Heart left ventricle (tissue), 16 donors: ENCODE data around the gene CHRNE. TPM values are rescaled to one million over a fixed set of nuclear protein-coding genes. Genes with fewer than 3 reads are reported as not detected.

Source experiments
- ATAC-seq, 4 donors: fragments of 200-7000 bp; cut with Tn5 transposase; one replicate each; pipeline ENCODE4 v1.9.1; 2020 to 2022; ENCODE audit warnings: moderate library complexity in 4 of 4, mild to moderate bottlenecking in 3 of 4, moderate number of reproducible peaks in 1 of 4
- DNase-seq, 5 donors: peaks; one replicate each; pipeline ENCODE4 v3.0.0-alpha.2; 2020
- H3K27ac ChIP-seq, 12 donors: fragments of 200-600 bp; sonication (generic) in 4 of 12; one replicate each; pipeline versions ENCODE4 v1.5.0 to v1.8.0; 2016 to 2022; ENCODE audit warnings: mild to moderate bottlenecking in 2 of 12
- H3K27me3 ChIP-seq, 9 donors: fragments of 200-600 bp; sonication (generic) in 2 of 9; one replicate each; pipeline versions ENCODE4 v1.5.1 to v1.8.0; 2016 to 2022; ENCODE audit warnings: mild to moderate bottlenecking in 3 of 9
- H3K36me3 ChIP-seq, 9 donors: fragments of 200-600 bp; sonication (generic) in 2 of 9; one replicate each; pipeline versions ENCODE4 v1.5.0 to v1.8.0; 2018 to 2022; ENCODE audit warnings: mild to moderate bottlenecking in 2 of 9
- H3K4me1 ChIP-seq, 12 donors: fragments of 200-600 bp; sonication (generic) in 4 of 12; one replicate each; pipeline versions ENCODE4 v1.5.0 to v1.8.0; 2016 to 2022; ENCODE audit warnings: mild to moderate bottlenecking in 3 of 12
- H3K4me3 ChIP-seq, 12 donors: fragments of 200-600 bp; sonication (generic) in 4 of 12; one replicate each; pipeline versions ENCODE4 v1.5.0 to v1.8.0; 2017 to 2022; ENCODE audit warnings: mild to moderate bottlenecking in 9 of 12, moderate library complexity in 4 of 12
- H3K9me3 ChIP-seq, 12 donors: fragments of 200-600 bp; sonication (generic) in 4 of 12; one replicate each; pipeline versions ENCODE4 v1.5.0 to v1.8.0; 2016 to 2022; ENCODE audit warnings: mild to moderate bottlenecking in 1 of 12
- POLR2A ChIP-seq, 2 donors: fragments of 450-650 bp; IDR thresholded peaks; one replicate each; pipeline ENCODE4 v1.6.1; 2017; ENCODE audit warnings: antibody characterized with exemption in 2 of 2, mild to moderate bottlenecking in 2 of 2, moderate library complexity in 2 of 2
- whole genome bisulfite sequencing, 4 donors: extraction: QIAGEN DNeasy Blood & Tissue Kit in 2 of 4; methylation state at CpG; one replicate each; pipeline versions ENCODE4 v1.1.5 to v1.1.7; 2013 to 2018; 5-methylcytosine and 5-hydroxymethylcytosine counted together
- intact Hi-C, 10 donors: fragments of 100-400 bp; cut with DNase I; formaldehyde crosslinking; loops; one replicate each; pipeline versions ENCODE4 v1.11.1 to v1.14.2; 2022
- polyA plus RNA-seq, 2 donors: library from polyadenylated mRNA; stranded (reverse); fragments of 200-250 nt; gene quantifications; one replicate each; pipeline ENCODE4 v1.2.3, GENCODE V29; 2013
- total RNA-seq, 9 donors: library from RNA; depleted of rRNA in 2 of 9; stranded (reverse); fragments of >200 nt in 2 of 9; fragmentation: NEBNext Ultra II Directional in 3 of 9; extraction: Animal tissue kit (Norgen Biotek cat#: 25700) in 3 of 9; gene quantifications; one replicate each; pipeline versions ENCODE4 v1.1.0 to v1.2.4, GENCODE V29; 2016 to 2023
- TF ChIP-seq, protein P1 (sequence below), 12 donors: fragments of 200-600 bp; sonication (generic) in 4 of 12; IDR thresholded peaks; one replicate each; pipeline versions ENCODE4 v1.5.0 to v1.8.0; 2018 to 2022; ENCODE audit warnings: antibody characterized with exemption in 12 of 12, mild to moderate bottlenecking in 5 of 12
- donor health status: ischemic (EF 13 %, LVEDD 7.1; RV severe dilation, severe dysfunction).
- donor health status: healthy with polysubstance abuse.
- donor health status: DM: no; HTN: yes; CAD: no.
- donor health status: DM: no; HTN: no; CAD: no.
- donor health status: ischemic (EF 25% LVEDD 6.9; RV normal size, moderate dysfunction).
- donor health status: ischemic (EF 25% LVEDD 5.7; RV mildly dilated, moderate dysfunction).
- donor health status: healthy.
- donor health status: DM: yes; HTN: yes; CAD: no.
- donor health status: ischemic (EF 35%, LVEDD 5.7; RV mildly dilated, moderate dysfunction).
- donor health status: nonischemic (EF 11% LVEDD 7.7; RV severe dilation, severe dysfunction).
- donor health status: DM: yes; HTN: yes; CAD: no.
- donor health status: PGD.
- donor health status: ischemic (EF 29% LVEDD 5.4; RV normal size, mild dysfunction).
- donor health status: nonischemic (EF 23%, LVEDD 6.1; RV moderate dilation, normal function).

CHRNE gene
- total and polyA plus RNA-seq, 11 donors = 0.23 to 1.4 (median 0.48) TPM

DNA sequence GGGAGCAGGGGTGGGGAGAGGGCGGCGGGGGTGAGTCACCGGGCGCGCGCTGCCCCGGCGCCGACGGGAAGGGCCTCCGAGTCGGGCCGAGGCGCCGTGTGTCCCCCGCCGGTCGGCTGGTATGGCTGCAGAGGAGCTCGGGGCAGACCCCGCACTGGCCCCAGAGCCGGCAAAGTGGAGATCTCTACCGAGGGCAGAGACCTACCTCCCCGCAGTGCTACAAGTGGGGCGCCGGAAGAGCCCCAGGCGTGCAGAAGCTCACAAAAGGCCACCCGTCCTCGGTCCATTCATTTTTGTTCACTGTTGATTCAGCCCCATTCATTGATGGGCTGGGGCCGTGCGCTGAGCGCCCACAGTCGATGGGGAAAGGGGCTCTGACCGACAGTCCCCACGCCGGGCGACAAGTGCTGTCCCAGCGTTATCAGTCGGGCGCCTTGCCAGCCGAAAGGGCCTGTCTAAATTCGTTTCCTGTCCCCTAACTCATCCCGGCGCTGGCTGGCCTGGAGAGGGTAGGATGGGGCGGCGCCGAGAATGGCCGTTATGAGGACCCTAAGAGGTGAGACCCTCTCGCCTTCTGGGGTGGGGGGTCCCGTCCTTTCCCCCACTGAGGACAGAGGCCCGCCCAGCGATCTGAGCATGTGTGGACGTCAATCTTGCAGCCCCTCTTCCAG, 47.3 kb upstream of the CHRNE start:
- intact Hi-C loops = loop anchor here in 3 of 10 donors (1.0 to 2.0 kb wide), 3 partner anchors 17 to 19 kb away; partner anchors contain the start of gene SPAG7 (in 2 of the 3)
- peak in 3 of 4 donors; percentile 10 to 52 (median 36) for ATAC-seq
- peaks cover 0 to 21% (median 16%) of the 10 kb centered on the region in 9 donors for H3K36me3 ChIP-seq
- H3K27ac ChIP-seq = peak overlapping the region; percentile 96 to 100 (median 99)
- no peaks in the 10 kb centered on the region for H3K27me3 ChIP-seq
- peaks cover 7 to 69% (median 34%) of the 10 kb centered on the region in 12 donors for H3K4me1 ChIP-seq
- H3K4me3 ChIP-seq = peak overlapping the region; percentile 42 to 100 (median 98)
- peak; percentile 75 to 91 (median 84) for DNase-seq
- H3K9me3 ChIP-seq = no peaks in the 10 kb centered on the region
- TF ChIP-seq, protein P1, sequence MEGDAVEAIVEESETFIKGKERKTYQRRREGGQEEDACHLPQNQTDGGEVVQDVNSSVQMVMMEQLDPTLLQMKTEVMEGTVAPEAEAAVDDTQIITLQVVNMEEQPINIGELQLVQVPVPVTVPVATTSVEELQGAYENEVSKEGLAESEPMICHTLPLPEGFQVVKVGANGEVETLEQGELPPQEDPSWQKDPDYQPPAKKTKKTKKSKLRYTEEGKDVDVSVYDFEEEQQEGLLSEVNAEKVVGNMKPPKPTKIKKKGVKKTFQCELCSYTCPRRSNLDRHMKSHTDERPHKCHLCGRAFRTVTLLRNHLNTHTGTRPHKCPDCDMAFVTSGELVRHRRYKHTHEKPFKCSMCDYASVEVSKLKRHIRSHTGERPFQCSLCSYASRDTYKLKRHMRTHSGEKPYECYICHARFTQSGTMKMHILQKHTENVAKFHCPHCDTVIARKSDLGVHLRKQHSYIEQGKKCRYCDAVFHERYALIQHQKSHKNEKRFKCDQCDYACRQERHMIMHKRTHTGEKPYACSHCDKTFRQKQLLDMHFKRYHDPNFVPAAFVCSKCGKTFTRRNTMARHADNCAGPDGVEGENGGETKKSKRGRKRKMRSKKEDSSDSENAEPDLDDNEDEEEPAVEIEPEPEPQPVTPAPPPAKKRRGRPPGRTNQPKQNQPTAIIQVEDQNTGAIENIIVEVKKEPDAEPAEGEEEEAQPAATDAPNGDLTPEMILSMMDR (IDR thresholded peaks at IDR 0.05) = no peak
- peak in 1 of 2 donors; percentile 3 for TF ChIP-seq POLR2A (IDR thresholded peaks at IDR 0.05)
- 3 to 5% (median 4%) methylated on average over 40 to 52 of the region's 52 CpGs for WGBS, 4 donors

DNA sequence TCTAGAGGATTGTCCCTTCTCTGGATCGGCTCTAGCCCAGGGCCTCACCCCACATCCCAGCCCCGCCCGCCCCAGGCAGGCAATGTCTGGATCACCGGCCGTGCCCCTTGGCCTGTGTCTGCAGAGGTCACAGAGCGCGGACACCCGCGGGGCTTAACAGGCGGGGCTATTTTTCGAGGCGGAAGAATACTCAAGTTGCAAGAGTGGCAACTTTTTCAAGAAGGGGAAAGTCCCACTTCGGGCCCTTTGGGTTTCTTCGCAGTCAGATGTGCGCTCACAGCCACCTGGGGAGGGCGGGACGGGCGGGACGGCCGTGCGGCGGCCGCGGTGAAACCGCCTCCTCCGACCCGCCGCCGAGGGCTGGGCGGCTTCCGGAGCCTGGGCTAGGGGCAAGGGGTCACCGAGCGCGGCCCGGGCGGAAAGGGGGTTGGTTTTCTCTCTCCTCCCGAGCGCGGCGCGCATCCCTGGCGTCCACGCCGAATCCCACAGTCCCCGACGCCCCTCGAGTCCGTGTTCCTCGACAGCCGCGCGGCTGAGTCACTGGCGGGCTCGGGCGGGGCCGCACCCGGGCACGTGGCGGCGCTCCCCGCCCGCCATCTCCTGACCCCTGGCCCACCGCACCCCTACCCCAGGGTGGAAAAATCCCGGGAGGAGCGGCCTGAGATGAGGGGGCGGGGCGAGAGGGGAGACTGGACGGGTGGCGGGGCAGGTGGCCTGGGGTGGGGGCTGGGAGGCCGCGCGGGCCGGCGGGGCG, 46.6 kb upstream of the CHRNE start:
- H3K4me3 ChIP-seq = peak overlapping the region; percentile 42 to 100 (median 98)
- H3K27ac ChIP-seq = peak overlapping the region; percentile 96 to 100 (median 99)
- DNase-seq (peak; percentile 77 to 87 (median 82)), ATAC-seq (peak; percentile 10 to 33 (median 25))
- H3K4me1 ChIP-seq = peaks cover 11 to 76% (median 41%) of the 10 kb centered on the region in 12 donors
- peaks cover 0 to 25% (median 23%) of the 10 kb centered on the region in 9 donors for H3K36me3 ChIP-seq
- H3K27me3 ChIP-seq = no peaks in the 10 kb centered on the region
- no peaks in the 10 kb centered on the region for H3K9me3 ChIP-seq
- TF ChIP-seq, protein P1 (IDR thresholded peaks at IDR 0.05) = no peak
- no peak for TF ChIP-seq POLR2A (IDR thresholded peaks at IDR 0.05)
- 0 to 1% (median 1%) methylated on average over 42 to 75 of the region's 75 CpGs for WGBS, 4 donors
- intact Hi-C loops = loop anchor here in 7 of 10 donors (1.0 to 5.0 kb wide), 5 partner anchors 17 to 47 kb away; partner anchors contain the start of genes SPAG7 (in 6 of the 7), CAMTA2 (in 1 of the 7), INCA1 (in 1 of the 7) and KIF1C (in 1 of the 7)

GRCh38 chr17:4948931-4949320, 46.0 kb upstream of the CHRNE start:
- DNase-seq (peak; percentile 88 to 92 (median 90)), ATAC-seq (peak; percentile 64 to 82 (median 78))
- TF ChIP-seq, protein P1 (IDR thresholded peaks at IDR 0.05) = no peak
- TF ChIP-seq POLR2A (IDR thresholded peaks at IDR 0.05) = peak in 1 of 2 donors; percentile 62
- WGBS, 4 donors = 0 to 3% (median 1%) methylated on average over 31 to 40 of the region's 40 CpGs
- peak overlapping the region; percentile 96 to 100 (median 99) for H3K27ac ChIP-seq
- peak overlapping the region; percentile 73 to 100 (median 98) for H3K4me3 ChIP-seq
- H3K4me1 ChIP-seq = peaks cover 11 to 79% (median 44%) of the 10 kb centered on the region in 12 donors
- peaks cover 0 to 31% (median 27%) of the 10 kb centered on the region in 9 donors for H3K36me3 ChIP-seq
- intact Hi-C loops = loop anchor here in 5 of 10 donors (1.0 to 5.0 kb wide), 5 partner anchors 9 to 48 kb away; partner anchors contain the start of genes SPAG7 (in 4 of the 5), RNF167 (in 2 of the 5), SLC25A11 (in 2 of the 5) and CAMTA2 (in 1 of the 5)
- H3K27me3 ChIP-seq = no peaks in the 10 kb centered on the region
- H3K9me3 ChIP-seq = no peaks in the 10 kb centered on the region
